Caco-2 (cell line): ENCODE results near the gene CIAO1. TPM values are rescaled to one million over a fixed set of nuclear protein-coding genes. Genes with fewer than 3 reads are reported as not detected.

Experiments used
- BruUV-seq: library from RNA; stranded (reverse); fragments of 400-500 nt; replicated peaks from 2 replicates; lab custom pipeline; 2021; lab: Mats Ljungman, UMichigan
- CTCF ChIA-PET: fragments of 300-600 bp; sonication (Branson Sonifier 250); formaldehyde crosslinking; loops from one replicate; lab custom pipeline; 2022; ENCODE audit warnings: antibody characterized with exemption; lab: Charles Lee
- POLR2A ChIA-PET: fragments of 300-600 bp; sonication (Branson Sonifier 250); formaldehyde crosslinking; loops from one replicate; lab custom pipeline; 2022; ENCODE audit warnings: antibody characterized with exemption; lab: Charles Lee
- DNase-seq, 2 experiments: peaks; one replicate each; pipeline versions ENCODE4 v3.0.0 to v3.0.0-alpha.2; 2020 to 2022
- H3K27me3 ChIP-seq: replicated peaks from 2 replicates; pipeline ENCODE4 v1.6.0; 2011; ENCODE audit warnings: low read length; ENCODE audit not compliant: control insufficient read depth, insufficient read depth
- H3K36me3 ChIP-seq: 2 replicates; pipeline ENCODE4 v1.5.1; 2011; ENCODE audit warnings: low read length; ENCODE audit not compliant: control insufficient read depth, insufficient read depth
- H3K4me1 ChIP-seq: fragments of 250-450 bp; sonication (Bioruptor Pico); 2 replicates; pipeline ENCODE4 v1.5.1; 2020; ENCODE audit warnings: mild to moderate bottlenecking
- H3K4me3 ChIP-seq: 2 replicates; pipeline ENCODE4 v1.5.1; 2011; ENCODE audit warnings: low read depth, mild to moderate bottlenecking, control low read depth, low read length
- H3K9me3 ChIP-seq: fragments of 250-450 bp; sonication (Bioruptor Pico); 2 replicates; pipeline ENCODE4 v1.5.1; 2020; ENCODE audit warnings: mild to moderate bottlenecking, moderate library complexity
- H3K27ac Mint-ChIP-seq: one replicate; pipeline ENCODE4 v1.8.0; 2022; ENCODE audit warnings: mixed read lengths; ENCODE audit not compliant: unreplicated experiment
- H3K27me3 Mint-ChIP-seq: one replicate; pipeline ENCODE4 v1.8.0; 2022; ENCODE audit warnings: mixed read lengths; ENCODE audit not compliant: insufficient read depth, unreplicated experiment
- H3K36me3 Mint-ChIP-seq: one replicate; pipeline ENCODE4 v1.8.0; 2022; ENCODE audit warnings: mild to moderate bottlenecking, mixed read lengths; ENCODE audit not compliant: insufficient read depth, unreplicated experiment
- H3K4me1 Mint-ChIP-seq: one replicate; pipeline ENCODE4 v1.8.0; 2022; ENCODE audit warnings: low read depth, mixed read lengths; ENCODE audit not compliant: unreplicated experiment
- H3K4me3 Mint-ChIP-seq: one replicate; pipeline ENCODE4 v1.8.0; 2022; ENCODE audit warnings: mild to moderate bottlenecking, moderate library complexity, mixed read lengths; ENCODE audit not compliant: unreplicated experiment
- H3K9me3 Mint-ChIP-seq: one replicate; pipeline ENCODE4 v1.8.0; 2022; ENCODE audit warnings: mixed read lengths; ENCODE audit not compliant: unreplicated experiment
- CTCF ChIP-seq, 2 experiments: fragments of 200-600 bp in 1 of 2; IDR thresholded peaks; 1 replicate in 1 of 2; 2 replicates in 1 of 2; pipeline versions ENCODE4 v1.5.1 to v1.8.0; 2011 to 2022; ENCODE audit warnings: antibody characterized with exemption in 1 of 2, control low read depth in 1 of 2, inconsistent platforms in 1 of 2, low read depth in 1 of 2, low read length in 1 of 2, mild to moderate bottlenecking in 1 of 2, moderate library complexity in 1 of 2; ENCODE audit not compliant: insufficient read depth in 1 of 2, severe bottlenecking in 1 of 2, unreplicated experiment in 1 of 2
- intact Hi-C: fragments of 100-400 bp; cut with micrococcal nuclease; formaldehyde crosslinking; loops from one replicate; pipeline ENCODE4 v1.10.0; 2022; ENCODE audit not compliant: unreplicated experiment
- total RNA-seq: library from RNA; stranded (reverse); gene quantifications from 2 replicates; pipeline ENCODE4 v1.2.3, GENCODE V29; 2022

Gene CIAO1
- total RNA-seq, 1 experiment from 2014 or later, result 97.9 TPM

GRCh38 chr2:96261328-96262003 is 4.6 kb upstream of the CIAO1 start:
- H3K27ac Mint-ChIP-seq, result peak overlapping the region; percentile 47
- intact Hi-C loops, result loop anchor here (10.0 kb wide), 2 partner anchors 237 to 267 kb away; partner anchors contain the start of gene ANKRD36C
- Histone ChIP-seq H3K27me3 (no peaks in the 10 kb centered on the region), H3K36me3 (peaks cover 1% of the 10 kb centered on the region; the same call in 1 of the 2 replicates), H3K9me3 (no peaks in the 10 kb centered on the region), H3K4me3 (no peak overlapping the region), H3K4me1 (peaks cover 37% of the 10 kb centered on the region)
- no peaks in the 10 kb centered on the region for H3K9me3 Mint-ChIP-seq
- no peaks in the 10 kb centered on the region for H3K27me3 Mint-ChIP-seq
- TF ChIP-seq CTCF (IDR thresholded peaks at IDR 0.05; ENCODE audit: insufficient read depth in 1 of 2, low read depth in 1 of 2, low read length in 1 of 2, severe bottlenecking in 1 of 2, unreplicated experiment in 1 of 2), result no peak
- POLR2A ChIA-PET, result interaction anchor here (1.2 to 1.8 kb wide), 2 partner anchors 10 to 53 kb away, joined by 3 to 12 read pairs; partner anchors contain the start of gene STARD7
- H3K4me1 Mint-ChIP-seq, result peaks cover 30% of the 10 kb centered on the region
- no TSS peak for BruUV-seq
- CTCF ChIA-PET, result interaction anchor here (0.6 to 1.9 kb wide), 5 partner anchors 51 to 269 kb away, joined by 4 to 21 read pairs (median 6); partner anchors contain the start of genes ANKRD36C, ASTL and STARD7
- DNase-seq, result peak in 1 of 2 experiments; percentile 43
- H3K36me3 Mint-ChIP-seq, result peaks cover 21% of the 10 kb centered on the region
- H3K4me3 Mint-ChIP-seq, result peak overlapping the region; percentile 45

GRCh38 chr2:96262306-96262705 is 3.7 kb upstream of the CIAO1 start:
- TF ChIP-seq CTCF (IDR thresholded peaks at IDR 0.05; ENCODE audit: insufficient read depth in 1 of 2, low read depth in 1 of 2, low read length in 1 of 2, severe bottlenecking in 1 of 2, unreplicated experiment in 1 of 2), result no peak
- ChIA-PET CTCF (interaction anchor here (1.5 kb wide), 1 partner anchor 124 kb away, joined by 7 read pairs; the partner anchor contains the start of gene ASTL), POLR2A (interaction anchor here (1.8 kb wide), 1 partner anchor 54 kb away, joined by 12 read pairs; the partner anchor contains the start of gene STARD7)
- Mint-ChIP-seq H3K9me3 (no peaks in the 10 kb centered on the region), H3K27ac (no peak overlapping the region), H3K27me3 (no peaks in the 10 kb centered on the region), H3K36me3 (peaks cover 22% of the 10 kb centered on the region), H3K4me3 (peak overlapping the region; percentile 45), H3K4me1 (peaks cover 30% of the 10 kb centered on the region)
- peaks cover 1% of the 10 kb centered on the region; the same call in 1 of the 2 replicates for H3K36me3 ChIP-seq
- intact Hi-C loops, result loop anchor here (10.0 kb wide), 2 partner anchors 238 to 268 kb away; partner anchors contain the start of gene ANKRD36C
- H3K9me3 ChIP-seq, result no peaks in the 10 kb centered on the region
- peaks cover 38% of the 10 kb centered on the region for H3K4me1 ChIP-seq
- no peak for DNase-seq
- H3K4me3 ChIP-seq, result no peak overlapping the region
- no TSS peak for BruUV-seq
- H3K27me3 ChIP-seq, result no peaks in the 10 kb centered on the region

- POLR2A ChIA-PET, result no interaction called here
Measured at GRCh38 chr2:96264086-96264485, 1.9 kb upstream of the CIAO1 start.

More at GRCh38 chr2:96264086-96264485, 1.9 kb upstream of the CIAO1 start:
- Mint-ChIP-seq H3K4me1 (peaks cover 30% of the 10 kb centered on the region), H3K27me3 (no peaks in the 10 kb centered on the region), H3K27ac (peak overlapping the region; percentile 67), H3K9me3 (no peaks in the 10 kb centered on the region), H3K4me3 (peak overlapping the region; percentile 88), H3K36me3 (peaks cover 38% of the 10 kb centered on the region)
- no peak for TF ChIP-seq CTCF (IDR thresholded peaks at IDR 0.05; ENCODE audit: insufficient read depth in 1 of 2, low read depth in 1 of 2, low read length in 1 of 2, severe bottlenecking in 1 of 2, unreplicated experiment in 1 of 2)
- peak overlapping the region; percentile 92; the same call in 1 of the 2 replicates for H3K4me3 ChIP-seq
- CTCF ChIA-PET, result interaction anchor here (0.6 to 1.1 kb wide), 2 partner anchors 125 to 271 kb away, joined by 3 to 4 read pairs; partner anchors contain the start of gene ASTL
- H3K9me3 ChIP-seq, result no peaks in the 10 kb centered on the region
- H3K4me1 ChIP-seq, result peaks cover 40% of the 10 kb centered on the region
- intact Hi-C loops, result loop anchor here (10.0 kb wide), 2 partner anchors 239 to 269 kb away; partner anchors contain the start of gene ANKRD36C
- H3K36me3 ChIP-seq, result no peaks in the 10 kb centered on the region; the same call in 1 of the 2 replicates
- no peak for DNase-seq
- H3K27me3 ChIP-seq, result no peaks in the 10 kb centered on the region
- no TSS peak for BruUV-seq
